GM23338 (cell line): ENCODE results near the gene GLCCI1. TPM values are rescaled to one million over a fixed set of nuclear protein-coding genes. Genes with fewer than 3 reads are reported as not detected.

Source experiments
- ATAC-seq: fragments of 200-7000 bp; cut with Tn5 transposase; 3 replicates; pipeline ENCODE4 v1.9.1; 2020
- DNase-seq: peaks from one replicate; pipeline ENCODE4 v3.0.0-alpha.2; 2015; ENCODE audit warnings: low spot score
- H2AFZ ChIP-seq: fragments of 200-600 bp; sonication (generic); 2 replicates; pipeline ENCODE4 v1.8.0; 2016; ENCODE audit warnings: antibody characterized with exemption, mild to moderate bottlenecking, moderate library complexity
- H3F3A ChIP-seq: fragments of 200-600 bp; sonication (generic); replicated peaks from 2 replicates; pipeline ENCODE4 v1.8.0; 2017; ENCODE audit warnings: antibody characterized with exemption, mixed run types, low read depth
- H3K27ac ChIP-seq: fragments of 200-600 bp; sonication (generic); 2 replicates; pipeline ENCODE4 v1.6.1; 2016; ENCODE audit warnings: low read depth
- H3K27me3 ChIP-seq: fragments of 200-600 bp; sonication (generic); 2 replicates; pipeline ENCODE4 v1.8.0; 2016; ENCODE audit warnings: mild to moderate bottlenecking, mixed run types, moderate library complexity; ENCODE audit not compliant: insufficient read depth
- H3K36me3 ChIP-seq: fragments of 200-600 bp; sonication (generic); 2 replicates; pipeline ENCODE4 v1.8.0; 2016; ENCODE audit warnings: mild to moderate bottlenecking; ENCODE audit not compliant: insufficient read depth
- H3K4me1 ChIP-seq: fragments of 200-600 bp; sonication (generic); 2 replicates; pipeline ENCODE4 v1.8.0; 2016; ENCODE audit warnings: mild to moderate bottlenecking, moderate library complexity; ENCODE audit not compliant: insufficient read depth
- H3K4me2 ChIP-seq: fragments of 200-600 bp; sonication (generic); 2 replicates; pipeline ENCODE4 v1.7.1; 2017; ENCODE audit warnings: mixed run types
- H3K4me3 ChIP-seq: fragments of 200-600 bp; sonication (generic); 2 replicates; pipeline ENCODE4 v1.6.1; 2016; ENCODE audit warnings: mixed run types
- H3K79me2 ChIP-seq: fragments of 200-600 bp; sonication (generic); replicated peaks from 2 replicates; pipeline ENCODE4 v1.8.0; 2017; ENCODE audit warnings: mild to moderate bottlenecking; ENCODE audit not compliant: insufficient read depth
- H3K9me2 ChIP-seq: fragments of 200-600 bp; sonication (generic); 2 replicates; pipeline ENCODE4 v1.8.0; 2017; ENCODE audit not compliant: insufficient read depth
- H4K20me1 ChIP-seq: fragments of 200-600 bp; sonication (generic); replicated peaks from 2 replicates; pipeline ENCODE4 v1.8.0; 2017; ENCODE audit warnings: mild to moderate bottlenecking; ENCODE audit not compliant: insufficient read depth
- H3K27ac Mint-ChIP-seq: 2 replicates; pipeline ENCODE4 v1.8.0; 2020; ENCODE audit warnings: inconsistent platforms, mild to moderate bottlenecking, moderate library complexity, mixed read lengths
- H3K27me3 Mint-ChIP-seq: 3 replicates; pipeline ENCODE4 v1.8.0; 2022; ENCODE audit warnings: low read depth, mild to moderate bottlenecking, moderate library complexity, mixed read lengths, inconsistent platforms; ENCODE audit not compliant: insufficient read depth, poor library complexity
- H3K36me3 Mint-ChIP-seq: 3 replicates; pipeline ENCODE4 v1.8.0; 2021; ENCODE audit warnings: low read depth, mild to moderate bottlenecking, inconsistent platforms, moderate library complexity, mixed read lengths
- H3K4me1 Mint-ChIP-seq: 3 replicates; pipeline ENCODE4 v1.8.0; 2020; ENCODE audit warnings: mild to moderate bottlenecking, inconsistent platforms, mixed read lengths
- H3K4me3 Mint-ChIP-seq: 3 replicates; pipeline ENCODE4 v1.8.0; 2021; ENCODE audit warnings: moderate library complexity, mild to moderate bottlenecking, inconsistent platforms, mixed read lengths
- H3K9me3 Mint-ChIP-seq: 3 replicates; pipeline ENCODE4 v1.8.0; 2020; ENCODE audit warnings: moderate library complexity, mild to moderate bottlenecking, inconsistent platforms, mixed read lengths
- CREB1 ChIP-seq: fragments of 250-450 bp; sonication (Bioruptor Pico); IDR thresholded peaks from 2 replicates; pipeline ENCODE4 v1.5.0; 2020; ENCODE audit warnings: low read depth, mild to moderate bottlenecking, moderate library complexity
- CTCF ChIP-seq, 2 experiments: fragments of 200-600 bp in 1 of 2; sonication (generic) in 1 of 2; conservative IDR thresholded peaks; 2 replicates each; pipeline versions ENCODE4 v1.5.1 to v1.6.1; 2016 to 2017; ENCODE audit warnings: antibody characterized with exemption in 2 of 2, low read depth in 2 of 2, mild to moderate bottlenecking in 2 of 2, moderate library complexity in 1 of 2
- ETS1 ChIP-seq: IDR thresholded peaks from 2 replicates; pipeline ENCODE4 v1.6.1; 2016; ENCODE audit warnings: antibody characterized with exemption
- EZH2 ChIP-seq: fragments of 200-600 bp; sonication (generic); IDR thresholded peaks from one replicate; pipeline ENCODE4 v1.8.0; 2017; ENCODE audit warnings: antibody characterized with exemption, mild to moderate bottlenecking, low read depth; ENCODE audit not compliant: unreplicated experiment
- EZH2phosphoT487 ChIP-seq: fragments of 200-600 bp; sonication (generic); IDR thresholded peaks from one replicate; pipeline ENCODE4 v1.8.1; 2018; ENCODE audit warnings: antibody characterized with exemption; ENCODE audit not compliant: unreplicated experiment
- NANOG ChIP-seq: IDR thresholded peaks from 2 replicates; pipeline ENCODE4 v1.6.1; 2016; ENCODE audit warnings: antibody characterized with exemption, borderline replicate concordance
- POLR2AphosphoS5 ChIP-seq: IDR thresholded peaks from 2 replicates; pipeline ENCODE4 v1.6.1; 2016; ENCODE audit warnings: antibody characterized with exemption, low read depth
- STAT1 ChIP-seq: IDR thresholded peaks from one replicate; pipeline ENCODE4 v1.6.1; 2016; ENCODE audit warnings: antibody characterized with exemption; ENCODE audit not compliant: unreplicated experiment
- ZNF114 ChIP-seq: fragments of 250-450 bp; sonication (Bioruptor Pico); IDR thresholded peaks from 2 replicates; pipeline ENCODE4 v1.5.0; 2020; ENCODE audit warnings: mild to moderate bottlenecking, moderate library complexity
- ZNF331 ChIP-seq: fragments of 250-450 bp; sonication (Bioruptor Pico); IDR thresholded peaks from 2 replicates; pipeline ENCODE4 v1.5.0; 2020; ENCODE audit warnings: low read depth, mild to moderate bottlenecking, moderate library complexity
- ZNF462 ChIP-seq: fragments of 250-450 bp; sonication (Bioruptor Pico); IDR thresholded peaks from 2 replicates; pipeline ENCODE4 v1.5.0; 2020; ENCODE audit warnings: mild to moderate bottlenecking, moderate library complexity
- polyA plus RNA-seq: library from polyadenylated mRNA; unstranded; fragments of >200 nt; fragmentation: Nextera tagmentation; extraction: Ambion mirVana; gene quantifications from 2 replicates; pipeline ENCODE4 v1.2.1, GENCODE V29; 2016
- total RNA-seq: library from RNA; depleted of rRNA; stranded (reverse); fragments of >200 nt; shearing (Covaris generic); gene quantifications from 2 replicates; pipeline ENCODE4 v1.2.3, GENCODE V29; 2014

GLCCI1 gene
- total and polyA plus RNA-seq, 2 experiments from 2014 or later, result 15.0 to 15.7 TPM

GRCh38 chr7:8135417-8135816 is 166.8 kb downstream of the GLCCI1 start:
- Mint-ChIP-seq H3K4me3 (no peak overlapping the region), H3K36me3 (no peaks in the 10 kb centered on the region), H3K27ac (no peak overlapping the region), H3K27me3 (no peaks in the 10 kb centered on the region), H3K4me1 (no peaks in the 10 kb centered on the region), H3K9me3 (no peaks in the 10 kb centered on the region)
- H3K4me1 ChIP-seq, result no peaks in the 10 kb centered on the region
- H3K9me2 ChIP-seq, result peaks cover 6% of the 10 kb centered on the region; the same call in 1 of the 2 replicates
- no peaks in the 10 kb centered on the region for H3K27me3 ChIP-seq
- H3K27ac ChIP-seq, result no peak overlapping the region
- no peak overlapping the region for H3K4me3 ChIP-seq
- ATAC-seq, result no peak
- H3F3A ChIP-seq, result no peaks in the 10 kb centered on the region
- H3K79me2 ChIP-seq, result no peaks in the 10 kb centered on the region
- no peak overlapping the region for H2AFZ ChIP-seq
- no peaks in the 10 kb centered on the region for H4K20me1 ChIP-seq
- no peaks in the 10 kb centered on the region for H3K36me3 ChIP-seq
- TF ChIP-seq POLR2AphosphoS5 (no peak), ZNF462 (CRISPR knock-in tag) (no peak), EZH2 (no peak), ZNF331 (CRISPR knock-in tag) (no peak), NANOG (no peak), CREB1 (CRISPR knock-in tag) (no peak), ETS1 (no peak), STAT1 (no peak), EZH2phosphoT487 (no peak), ZNF114 (no peak), CTCF (conservative IDR thresholded peaks at IDR 0.05; ENCODE audit: low read depth in 2 of 2) (no peak)
- no peak overlapping the region for H3K4me2 ChIP-seq
- DNase-seq, result no peak
